Astrocyte (in vitro differentiated cells and primary cell): Measurements from ENCODE around the gene PYROXD2. TPM values are rescaled to one million over a fixed set of nuclear protein-coding genes. Genes with fewer than 3 reads are reported as not detected.

Experiments used
- DNase-seq: peaks from one replicate; pipeline ENCODE4 v3.0.0-alpha.2; 2010; ENCODE audit warnings: low read depth
- FAIRE-seq: peaks from 2 replicates; lab custom pipeline; 2011; peaks lifted over from hg19 to GRCh38; lab: Jason Lieb, UNC
- H2AFZ ChIP-seq: 2 replicates; pipeline ENCODE4 v1.6.0; 2012; ENCODE audit warnings: low read depth, low read length, inconsistent platforms
- H3K27ac ChIP-seq: 2 replicates; pipeline ENCODE4 v1.5.1; 2011; ENCODE audit warnings: low read depth, low read length, inconsistent platforms
- H3K27me3 ChIP-seq: 2 replicates; pipeline ENCODE4 v1.6.0; 2011; ENCODE audit warnings: low read length, inconsistent platforms; ENCODE audit not compliant: insufficient read depth
- H3K36me3 ChIP-seq: 2 replicates; pipeline ENCODE4 v1.5.1; 2011; ENCODE audit warnings: low read length, inconsistent platforms; ENCODE audit not compliant: insufficient read depth
- H3K4me1 ChIP-seq: 2 replicates; pipeline ENCODE4 v1.5.1; 2011; ENCODE audit warnings: low read length, inconsistent platforms; ENCODE audit not compliant: insufficient read depth
- H3K4me2 ChIP-seq: 2 replicates; pipeline ENCODE4 v1.6.0; 2012; ENCODE audit warnings: low read length, inconsistent platforms
- H3K4me3 ChIP-seq: 2 replicates; pipeline ENCODE4 v1.5.1; 2011; ENCODE audit warnings: low read depth, mild to moderate bottlenecking, low read length, inconsistent platforms; ENCODE audit not compliant: insufficient read depth
- H3K79me2 ChIP-seq: 2 replicates; pipeline ENCODE4 v1.6.0; 2012; ENCODE audit warnings: mild to moderate bottlenecking, low read length, inconsistent platforms; ENCODE audit not compliant: insufficient read depth
- H3K9ac ChIP-seq: 2 replicates; pipeline ENCODE4 v1.6.0; 2012; ENCODE audit warnings: mild to moderate bottlenecking, low read length, inconsistent platforms
- H3K9me3 ChIP-seq: 2 replicates; pipeline ENCODE4 v1.5.1; 2012; ENCODE audit warnings: low read depth, mild to moderate bottlenecking, low read length, inconsistent platforms; ENCODE audit not compliant: insufficient read depth
- H4K20me1 ChIP-seq: 2 replicates; pipeline ENCODE4 v1.6.0; 2012; ENCODE audit warnings: low read length, inconsistent platforms; ENCODE audit not compliant: insufficient read depth
- H3K27ac Mint-ChIP-seq: one replicate; pipeline ENCODE4 v1.8.0; 2021; ENCODE audit warnings: mild to moderate bottlenecking, mixed read lengths; ENCODE audit not compliant: unreplicated experiment
- H3K27me3 Mint-ChIP-seq: one replicate; pipeline ENCODE4 v1.8.0; 2021; ENCODE audit warnings: low read depth, mixed read lengths; ENCODE audit not compliant: unreplicated experiment
- H3K36me3 Mint-ChIP-seq: one replicate; pipeline ENCODE4 v1.8.0; 2021; ENCODE audit warnings: low read depth, mixed read lengths; ENCODE audit not compliant: unreplicated experiment
- H3K4me1 Mint-ChIP-seq: one replicate; pipeline ENCODE4 v1.8.0; 2021; ENCODE audit warnings: low read depth, mixed read lengths; ENCODE audit not compliant: unreplicated experiment
- H3K4me3 Mint-ChIP-seq: one replicate; pipeline ENCODE4 v1.8.0; 2021; ENCODE audit warnings: mild to moderate bottlenecking, moderate library complexity, mixed read lengths; ENCODE audit not compliant: unreplicated experiment
- H3K9me3 Mint-ChIP-seq: one replicate; pipeline ENCODE4 v1.8.0; 2021; ENCODE audit warnings: mild to moderate bottlenecking, mixed read lengths; ENCODE audit not compliant: unreplicated experiment
- EZH2 ChIP-seq: IDR thresholded peaks from 2 replicates; pipeline ENCODE4 v1.6.1; 2012; ENCODE audit warnings: mild to moderate bottlenecking, low read length, inconsistent platforms; ENCODE audit not compliant: insufficient read depth
- total RNA-seq: library from RNA; stranded (reverse); gene quantifications from 2 replicates; pipeline ENCODE4 v1.2.1, GENCODE V29; 2021
- TF ChIP-seq, protein P1 (sequence below): IDR thresholded peaks from 2 replicates; pipeline ENCODE4 v1.5.1; 2011; ENCODE audit warnings: low read depth, mild to moderate bottlenecking, inconsistent platforms, low read length, moderate library complexity; ENCODE audit not compliant: insufficient read depth

The PYROXD2 gene
- total RNA-seq, 1 donor from 2014 or later = 4.5 TPM

DNA sequence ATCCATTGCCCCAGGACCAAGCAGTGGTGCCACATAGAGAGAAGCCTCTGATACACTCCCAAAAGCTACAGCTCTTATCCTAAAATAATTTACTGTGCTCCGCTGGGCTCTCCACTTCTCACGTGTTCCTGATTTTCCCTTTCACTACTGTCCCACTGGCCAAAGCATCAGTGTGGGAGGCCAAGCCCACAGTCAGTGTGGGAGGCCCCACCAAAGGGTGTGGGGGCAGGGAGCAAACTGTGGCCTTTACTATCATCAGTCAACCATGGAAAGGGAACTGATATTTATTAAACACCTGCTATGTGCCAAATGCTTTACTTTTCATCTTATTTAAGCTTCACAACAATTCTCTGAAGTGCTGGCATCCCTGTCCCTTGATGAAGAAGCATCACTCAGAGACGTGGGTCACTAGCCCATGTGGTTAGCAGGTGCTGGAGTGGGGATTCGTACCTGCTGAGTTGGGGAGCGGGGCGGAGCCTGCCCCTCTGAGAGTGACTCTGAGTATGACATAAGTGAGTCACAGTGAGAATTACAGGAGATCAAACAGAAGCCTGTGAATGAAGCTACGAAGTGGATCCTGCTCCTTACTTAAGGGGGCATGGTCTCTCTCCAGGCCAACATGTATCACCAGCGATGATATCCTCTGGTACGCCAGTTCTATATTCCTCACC lies 50.4 kb downstream of the PYROXD2 start:
- no peak overlapping the region for H3K27ac Mint-ChIP-seq
- peaks cover 5% of the 10 kb centered on the region for H3K4me1 Mint-ChIP-seq

DNA sequence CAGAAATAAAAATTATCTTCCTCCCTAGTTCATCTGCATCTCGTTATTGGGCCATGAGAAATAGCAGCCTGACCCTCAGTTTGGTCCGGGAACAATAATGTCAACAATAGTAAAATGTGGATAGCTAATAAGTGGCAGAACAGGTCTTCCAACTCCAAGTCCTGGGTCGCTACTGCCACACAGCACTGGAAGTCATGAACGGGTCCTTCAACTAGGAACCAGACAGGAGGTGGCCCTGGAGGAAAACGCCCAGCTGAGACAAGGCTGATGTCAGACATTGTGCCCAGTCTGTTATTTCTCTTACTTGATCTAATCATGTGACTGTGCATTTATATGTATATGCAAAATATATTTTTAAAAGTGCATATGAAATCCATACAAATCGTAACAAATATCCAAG lies 51.8 kb downstream of the PYROXD2 start:
- Mint-ChIP-seq H3K9me3 (peaks cover 3% of the 10 kb centered on the region), H3K4me1 (peaks cover 3% of the 10 kb centered on the region), H3K4me3 (no peak overlapping the region), H3K27me3 (peaks cover 16% of the 10 kb centered on the region), H3K36me3 (no peaks in the 10 kb centered on the region), H3K27ac (no peak overlapping the region)
- Histone ChIP-seq H3K27ac (no peak overlapping the region), H4K20me1 (no peaks in the 10 kb centered on the region), H3K4me3 (no peak overlapping the region), H3K27me3 (peaks cover 6% of the 10 kb centered on the region), H3K36me3 (no peaks in the 10 kb centered on the region), H3K4me1 (peaks cover 5% of the 10 kb centered on the region), H3K4me2 (no peak overlapping the region), H2AFZ (no peak overlapping the region), H3K9ac (no peak overlapping the region), H3K79me2 (no peaks in the 10 kb centered on the region), H3K9me3 (no peaks in the 10 kb centered on the region)
- no peak for DNase-seq
- FAIRE-seq = no peak
- TF ChIP-seq, protein P1, sequence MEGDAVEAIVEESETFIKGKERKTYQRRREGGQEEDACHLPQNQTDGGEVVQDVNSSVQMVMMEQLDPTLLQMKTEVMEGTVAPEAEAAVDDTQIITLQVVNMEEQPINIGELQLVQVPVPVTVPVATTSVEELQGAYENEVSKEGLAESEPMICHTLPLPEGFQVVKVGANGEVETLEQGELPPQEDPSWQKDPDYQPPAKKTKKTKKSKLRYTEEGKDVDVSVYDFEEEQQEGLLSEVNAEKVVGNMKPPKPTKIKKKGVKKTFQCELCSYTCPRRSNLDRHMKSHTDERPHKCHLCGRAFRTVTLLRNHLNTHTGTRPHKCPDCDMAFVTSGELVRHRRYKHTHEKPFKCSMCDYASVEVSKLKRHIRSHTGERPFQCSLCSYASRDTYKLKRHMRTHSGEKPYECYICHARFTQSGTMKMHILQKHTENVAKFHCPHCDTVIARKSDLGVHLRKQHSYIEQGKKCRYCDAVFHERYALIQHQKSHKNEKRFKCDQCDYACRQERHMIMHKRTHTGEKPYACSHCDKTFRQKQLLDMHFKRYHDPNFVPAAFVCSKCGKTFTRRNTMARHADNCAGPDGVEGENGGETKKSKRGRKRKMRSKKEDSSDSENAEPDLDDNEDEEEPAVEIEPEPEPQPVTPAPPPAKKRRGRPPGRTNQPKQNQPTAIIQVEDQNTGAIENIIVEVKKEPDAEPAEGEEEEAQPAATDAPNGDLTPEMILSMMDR = no peak
- no peak for TF ChIP-seq EZH2

More for the DNA sequence above, 50.4 kb downstream of the PYROXD2 start:
- Histone ChIP-seq H3K4me3 (no peak overlapping the region), H2AFZ (no peak overlapping the region), H4K20me1 (no peaks in the 10 kb centered on the region), H3K36me3 (no peaks in the 10 kb centered on the region), H3K4me2 (no peak overlapping the region), H3K4me1 (peaks cover 5% of the 10 kb centered on the region), H3K27ac (no peak overlapping the region), H3K9me3 (no peaks in the 10 kb centered on the region), H3K27me3 (peaks cover 6% of the 10 kb centered on the region), H3K79me2 (no peaks in the 10 kb centered on the region), H3K9ac (no peak overlapping the region)
- no peaks in the 10 kb centered on the region for H3K36me3 Mint-ChIP-seq
- peaks cover 3% of the 10 kb centered on the region for H3K9me3 Mint-ChIP-seq
- peaks cover 17% of the 10 kb centered on the region for H3K27me3 Mint-ChIP-seq
- no peak for DNase-seq
- no peak for FAIRE-seq
- H3K4me3 Mint-ChIP-seq = no peak overlapping the region
- TF ChIP-seq EZH2 = no peak
- TF ChIP-seq, protein P1 = no peak
